Measurements from ENCODE around the gene SQSTM1. TPM values are rescaled to one million over a fixed set of nuclear protein-coding genes. Genes with fewer than 3 reads are reported as not detected.
A peak's percentile ranks its signal among the peaks of the same experiment; 100 is the strongest.
"Not testable (repeated sequence)": the region's sequence is repeated elsewhere in the genome, so short reads cannot be mapped to it uniquely, and the experiment has no call there.

Gene SQSTM1
- total RNA-seq, 1 donor from 2014 or later = 27.6 TPM

- Histone ChIP-seq H4K20me1 (ENCODE audit: low read depth) (peaks cover 4% of the 10 kb centered on the region), H3K9ac (no peak overlapping the region), H3K79me2 (ENCODE audit: low read depth) (no peaks in the 10 kb centered on the region), H3K36me3 (no peaks in the 10 kb centered on the region), H3K4me3 (no peak overlapping the region), H3K27me3 (no peaks in the 10 kb centered on the region), H3K9me3 (ENCODE audit: low read depth) (no peaks in the 10 kb centered on the region), H3K4me1 (peaks cover 20% of the 10 kb centered on the region), H3F3A (ENCODE audit: low read depth) (peaks cover 28% of the 10 kb centered on the region), H3K4me2 (no peak overlapping the region), H3K27ac (no peak overlapping the region), H2AFZ (replicated peaks) (no peak overlapping the region)
- no peak for DNase-seq (ENCODE audit: low spot score)
- peaks cover 6% of the 10 kb centered on the region for H3K4me1 Mint-ChIP-seq
- peaks cover 14% of the 10 kb centered on the region for H3K36me3 Mint-ChIP-seq
- H3K27me3 Mint-ChIP-seq (ENCODE audit: insufficient read depth, low read depth) = no peaks in the 10 kb centered on the region
- no peak overlapping the region for H3K4me3 Mint-ChIP-seq
- H3K27ac Mint-ChIP-seq = peak overlapping the region; percentile 89
- no peaks in the 10 kb centered on the region for H3K9me3 Mint-ChIP-seq
- no peak for TF ChIP-seq EZH2 (IDR thresholded peaks at IDR 0.05)
- TF ChIP-seq EZH2phosphoT487 (IDR thresholded peaks at IDR 0.05) = no peak
- TF ChIP-seq CTCF (IDR thresholded peaks at IDR 0.05) = no peak
These were observed 50.2 kb downstream of the SQSTM1 start for GRCh38 chr5:179870952-179871351.

GRCh38 chr5:179871533-179871932 is 50.8 kb downstream of the SQSTM1 start:
- H3K9me3 ChIP-seq (ENCODE audit: low read depth); DNase-seq (ENCODE audit: low spot score); H3K27ac Mint-ChIP-seq; H3K4me3 Mint-ChIP-seq; H3K4me3 ChIP-seq; H3K4me1 Mint-ChIP-seq; H3K27me3 Mint-ChIP-seq (ENCODE audit: insufficient read depth, low read depth); H3K79me2 ChIP-seq (ENCODE audit: low read depth); H3K27ac ChIP-seq; H3K4me2 ChIP-seq; H3K9me3 Mint-ChIP-seq; H4K20me1 ChIP-seq (ENCODE audit: low read depth); H3K36me3 ChIP-seq; H3K27me3 ChIP-seq; H2AFZ ChIP-seq (replicated peaks); H3K9ac ChIP-seq: not testable (repeated sequence)
- H3K36me3 Mint-ChIP-seq = peaks cover 16% of the 10 kb centered on the region
- Histone ChIP-seq H3F3A (ENCODE audit: low read depth) (peaks cover 28% of the 10 kb centered on the region), H3K4me1 (peaks cover 20% of the 10 kb centered on the region)

GRCh38 chr5:179872055-179872827 is 51.5 kb downstream of the SQSTM1 start:
- Histone ChIP-seq H3K79me2 (ENCODE audit: low read depth) (no peaks in the 10 kb centered on the region), H4K20me1 (ENCODE audit: low read depth) (peaks cover 4% of the 10 kb centered on the region), H3K4me2 (no peak overlapping the region), H3K27ac (no peak overlapping the region), H3K36me3 (no peaks in the 10 kb centered on the region), H3F3A (ENCODE audit: low read depth) (peaks cover 28% of the 10 kb centered on the region), H3K27me3 (no peaks in the 10 kb centered on the region), H3K9ac (no peak overlapping the region), H3K4me1 (peaks cover 20% of the 10 kb centered on the region), H3K4me3 (no peak overlapping the region), H3K9me3 (ENCODE audit: low read depth) (no peaks in the 10 kb centered on the region), H2AFZ (replicated peaks) (no peak overlapping the region)
- DNase-seq (ENCODE audit: low spot score) = no peak
- Mint-ChIP-seq H3K9me3 (no peaks in the 10 kb centered on the region), H3K4me3 (no peak overlapping the region), H3K27ac (no peak overlapping the region), H3K36me3 (peaks cover 15% of the 10 kb centered on the region), H3K27me3 (ENCODE audit: insufficient read depth, low read depth) (peaks cover 2% of the 10 kb centered on the region), H3K4me1 (peaks cover 6% of the 10 kb centered on the region)
- no peak for TF ChIP-seq EZH2phosphoT487 (IDR thresholded peaks at IDR 0.05)
- no peak for TF ChIP-seq EZH2 (IDR thresholded peaks at IDR 0.05)
- TF ChIP-seq CTCF (IDR thresholded peaks at IDR 0.05) = no peak

GRCh38 chr5:179872828-179873575 is 52.3 kb downstream of the SQSTM1 start:
- peaks cover 4% of the 10 kb centered on the region for H4K20me1 ChIP-seq (ENCODE audit: low read depth)
- H3K9me3 ChIP-seq (ENCODE audit: low read depth) = no peaks in the 10 kb centered on the region
- no peak for DNase-seq (ENCODE audit: low spot score)
- H3K9ac ChIP-seq = no peak overlapping the region
- H3K36me3 Mint-ChIP-seq = peaks cover 19% of the 10 kb centered on the region
- TF ChIP-seq EZH2phosphoT487 (IDR thresholded peaks at IDR 0.05) = no peak
- no peak for TF ChIP-seq EZH2 (IDR thresholded peaks at IDR 0.05)
- TF ChIP-seq CTCF (IDR thresholded peaks at IDR 0.05) = no peak
- H3K4me3 Mint-ChIP-seq = no peak overlapping the region
- H3K27ac ChIP-seq = no peak overlapping the region
- H3F3A ChIP-seq (ENCODE audit: low read depth) = peaks cover 28% of the 10 kb centered on the region
- no peak overlapping the region for H3K4me2 ChIP-seq
- no peaks in the 10 kb centered on the region for H3K79me2 ChIP-seq (ENCODE audit: low read depth)
- no peaks in the 10 kb centered on the region for H3K27me3 ChIP-seq
- H3K4me3 ChIP-seq = no peak overlapping the region
- peaks cover 6% of the 10 kb centered on the region for H3K4me1 Mint-ChIP-seq
- H3K4me1 ChIP-seq = peaks cover 20% of the 10 kb centered on the region
- no peaks in the 10 kb centered on the region for H3K9me3 Mint-ChIP-seq
- H2AFZ ChIP-seq (replicated peaks) = no peak overlapping the region
- no peaks in the 10 kb centered on the region for H3K36me3 ChIP-seq
- no peak overlapping the region for H3K27ac Mint-ChIP-seq
- peaks cover 2% of the 10 kb centered on the region for H3K27me3 Mint-ChIP-seq (ENCODE audit: insufficient read depth, low read depth)

All from neural progenitor cell (in vitro differentiated cells).